CD4-positive, CD25-positive, alpha-beta regulatory T cell (primary cell): Measurements from ENCODE around the gene ZMYND8. TPM values are rescaled to one million over a fixed set of nuclear protein-coding genes. Genes with fewer than 3 reads are reported as not detected.
A peak's percentile ranks its signal among the peaks of the same experiment; 100 is the strongest.

ENCODE experiments used
- ATAC-seq, 2 donors: fragments of 150-1000 bp; cut with Tn5 transposase; one replicate each; pipeline ENCODE4 v1.10.0; 2021; ENCODE audit warnings: low read depth in 2 of 2, moderate number of reproducible peaks in 2 of 2, moderate library complexity in 1 of 2
- DNase-seq, 3 donors: peaks; one replicate each; pipeline versions ENCODE4 v3.0.0 to v3.0.0-alpha.2; 2012 to 2022; ENCODE audit warnings: mixed read lengths in 1 of 3
- H3K27ac ChIP-seq: one replicate; pipeline ENCODE4 v1.7.0; 2013; ENCODE audit warnings: mild to moderate bottlenecking, low read length; ENCODE audit not compliant: insufficient read depth, poor library complexity, severe bottlenecking
- H3K27me3 ChIP-seq: one replicate; pipeline ENCODE4 v1.7.0; 2013; ENCODE audit warnings: low read length; ENCODE audit not compliant: control insufficient read depth, insufficient read depth
- H3K36me3 ChIP-seq: one replicate; pipeline ENCODE4 v1.7.0; 2013; ENCODE audit warnings: mild to moderate bottlenecking, low read length, moderate library complexity; ENCODE audit not compliant: control insufficient read depth, insufficient read depth
- H3K4me1 ChIP-seq: 2 replicates; pipeline ENCODE4 v1.7.0; 2013; ENCODE audit warnings: mild to moderate bottlenecking, low read length; ENCODE audit not compliant: insufficient read depth, control insufficient read depth, poor library complexity, severe bottlenecking
- H3K4me3 ChIP-seq: one replicate; pipeline ENCODE4 v1.7.0; 2013; ENCODE audit warnings: low read depth, mild to moderate bottlenecking, low read length, moderate library complexity
- H3K9me3 ChIP-seq, 2 experiments: 1 replicate in 1 of 2; 2 replicates in 1 of 2; pipeline ENCODE4 v1.7.0; 2013; ENCODE audit warnings: low read length in 2 of 2, mild to moderate bottlenecking in 1 of 2, moderate library complexity in 1 of 2; ENCODE audit not compliant: control insufficient read depth in 2 of 2
- H3K27ac Mint-ChIP-seq, 3 donors: one replicate each; pipeline ENCODE4 v1.8.0; 2020 to 2022; ENCODE audit warnings: mild to moderate bottlenecking in 3 of 3, mixed read lengths in 3 of 3, moderate library complexity in 2 of 3
- H3K27me3 Mint-ChIP-seq: one replicate; pipeline ENCODE4 v1.8.0; 2022; ENCODE audit warnings: mild to moderate bottlenecking, mixed read lengths
- H3K36me3 Mint-ChIP-seq: one replicate; pipeline ENCODE4 v1.8.0; 2020; ENCODE audit warnings: mixed read lengths
- H3K4me1 Mint-ChIP-seq, 4 donors: one replicate each; pipeline ENCODE4 v1.8.0; 2020 to 2022; ENCODE audit warnings: mixed read lengths in 4 of 4, mild to moderate bottlenecking in 1 of 4
- H3K4me3 Mint-ChIP-seq, 4 donors: one replicate each; pipeline ENCODE4 v1.8.0; 2020 to 2022; ENCODE audit warnings: mild to moderate bottlenecking in 4 of 4, mixed read lengths in 4 of 4, moderate library complexity in 3 of 4
- H3K9me3 Mint-ChIP-seq, 7 donors: one replicate each; pipeline ENCODE4 v1.8.0; 2020 to 2022; ENCODE audit warnings: mixed read lengths in 7 of 7, mild to moderate bottlenecking in 3 of 7, moderate library complexity in 2 of 7
- polyA plus RNA-seq, 4 donors: library from polyadenylated mRNA; unstranded; fragments of 300-500 nt; fragmentation: Illumina TruSeq; gene quantifications; one replicate each; pipeline ENCODE4 v1.2.3, GENCODE V29; 2021
- total RNA-seq: library from RNA; stranded (reverse); gene quantifications from one replicate; pipeline ENCODE4 v1.2.3, GENCODE V29; 2022

The ZMYND8 gene
- total and polyA plus RNA-seq, 5 donors from 2014 or later: 7.5 to 47.2 (median 8.9) TPM

DNA sequence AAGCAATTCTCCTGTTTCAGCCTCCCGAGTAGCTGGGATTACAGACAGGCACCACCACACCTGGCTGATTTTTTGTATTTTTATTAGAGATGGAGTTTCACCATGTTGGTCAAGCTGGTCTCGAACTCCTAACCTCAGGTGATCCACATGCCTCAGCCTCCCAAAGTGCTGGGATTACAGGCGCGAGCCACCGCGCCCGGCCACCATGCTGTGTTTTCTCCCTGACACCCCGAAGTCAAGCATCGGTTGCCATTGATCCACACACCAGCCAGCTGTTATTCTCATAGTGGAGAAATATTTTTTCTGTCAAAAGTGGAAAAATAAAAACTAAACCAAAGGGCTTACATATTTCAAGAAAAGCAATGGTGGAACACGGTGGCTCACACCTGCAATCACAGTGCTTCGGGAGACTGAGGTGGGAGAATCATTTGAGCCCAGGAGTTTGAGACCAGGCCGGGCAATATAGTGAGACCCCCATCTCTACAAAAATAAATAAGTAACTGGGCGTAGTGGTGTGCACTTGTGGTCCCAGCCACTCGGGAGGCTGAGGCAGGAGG lies 157.4 kb downstream of the ZMYND8 start:
- Mint-ChIP-seq H3K9me3 (no peaks in the 10 kb centered on the region), H3K4me3 (no peak overlapping the region), H3K27ac (peak overlapping the region in 1 of 3 donors; percentile 79), H3K36me3 (no peaks in the 10 kb centered on the region), H3K4me1 (peaks cover 0 to 7% (median 3%) of the 10 kb centered on the region in 4 donors), H3K27me3 (peaks cover 7% of the 10 kb centered on the region)
- Histone ChIP-seq H3K4me3 (no peak overlapping the region), H3K4me1 (peaks cover 4% of the 10 kb centered on the region), H3K27me3 (no peaks in the 10 kb centered on the region), H3K9me3 (no peaks in the 10 kb centered on the region), H3K36me3 (no peaks in the 10 kb centered on the region), H3K27ac (no peak overlapping the region)
- no peak for DNase-seq
- no peak for ATAC-seq

DNA sequence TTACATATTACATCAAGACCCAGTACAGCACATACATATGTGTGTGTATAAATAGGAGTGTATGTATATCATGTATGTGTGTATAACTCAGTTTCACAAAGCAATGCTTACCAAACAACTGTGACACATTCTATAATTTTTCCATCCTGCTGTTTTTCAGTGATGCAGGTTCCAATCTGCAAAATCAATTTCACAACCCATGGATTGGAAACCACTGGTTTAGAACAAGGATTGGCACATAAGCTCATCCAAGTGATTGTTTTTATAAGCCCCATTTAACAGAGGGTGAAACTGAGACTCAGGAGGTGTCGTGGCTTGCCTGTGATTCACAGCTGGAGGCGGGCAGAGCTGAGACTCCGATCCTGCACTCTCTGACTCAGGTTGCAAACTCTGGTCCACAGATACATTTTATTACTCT lies 158.2 kb downstream of the ZMYND8 start:
- no peak overlapping the region for H3K27ac ChIP-seq
- H3K27me3 Mint-ChIP-seq: peaks cover 7% of the 10 kb centered on the region
- no peak overlapping the region for H3K4me3 ChIP-seq
- H3K27me3 ChIP-seq: no peaks in the 10 kb centered on the region
- H3K9me3 Mint-ChIP-seq: no peaks in the 10 kb centered on the region
- no peaks in the 10 kb centered on the region for H3K36me3 Mint-ChIP-seq
- H3K9me3 ChIP-seq: no peaks in the 10 kb centered on the region
- ATAC-seq (no peak), DNase-seq (no peak)
- no peaks in the 10 kb centered on the region for H3K36me3 ChIP-seq
- peaks cover 0 to 7% (median 3%) of the 10 kb centered on the region in 4 donors for H3K4me1 Mint-ChIP-seq
- no peak overlapping the region for H3K27ac Mint-ChIP-seq
- no peak overlapping the region for H3K4me3 Mint-ChIP-seq
- H3K4me1 ChIP-seq: peaks cover 4% of the 10 kb centered on the region

DNA sequence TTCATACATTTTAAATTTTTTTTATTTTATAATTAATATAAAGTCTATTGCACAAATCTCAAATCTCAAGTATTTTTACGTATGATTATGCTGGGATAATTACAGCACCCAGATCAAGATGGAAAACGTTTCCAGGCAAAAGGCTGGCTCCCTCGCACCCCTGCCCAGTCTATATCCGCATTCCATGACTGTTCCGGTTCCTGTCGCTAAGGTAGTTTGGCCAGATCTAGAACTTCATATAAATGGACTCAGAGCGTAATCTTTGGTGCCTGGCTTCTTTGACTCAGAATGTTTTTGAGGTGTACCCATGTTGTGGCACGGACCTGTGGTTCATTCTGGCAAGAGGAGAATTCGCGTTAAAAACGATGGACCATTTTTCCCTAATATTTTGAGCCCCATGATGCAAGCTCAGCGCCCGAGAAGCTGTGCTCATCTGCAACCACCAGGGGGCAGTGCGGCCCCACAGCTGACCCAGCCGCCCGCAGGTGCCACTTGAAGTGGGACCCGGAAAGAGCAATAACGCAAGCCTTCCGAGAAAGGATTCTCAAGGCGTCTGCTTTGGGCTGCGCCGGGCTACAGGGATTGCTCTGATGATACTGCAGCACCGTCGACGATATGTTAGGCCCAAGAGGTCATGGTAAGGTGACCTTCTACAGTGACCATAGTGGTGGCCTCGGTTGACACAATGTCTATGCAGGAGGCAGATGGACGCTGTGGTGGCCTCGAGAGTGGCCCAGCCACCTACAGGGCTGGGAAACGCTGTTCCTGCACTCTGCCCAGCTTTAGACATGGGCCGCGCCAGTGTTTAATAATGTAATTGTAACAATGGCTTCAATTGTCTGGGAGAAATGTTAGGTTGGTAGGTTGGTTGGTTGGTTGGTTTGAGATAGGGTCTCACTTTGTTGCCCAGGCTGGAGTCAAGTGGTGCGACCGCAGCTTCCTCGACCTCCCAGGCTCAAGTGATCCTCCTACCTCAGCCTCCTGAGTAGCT lies 160.1 kb downstream of the ZMYND8 start:
- Mint-ChIP-seq H3K27ac (peak overlapping the region in 1 of 3 donors; percentile 38), H3K36me3 (no peaks in the 10 kb centered on the region), H3K4me1 (peaks cover 0 to 7% (median 3%) of the 10 kb centered on the region in 4 donors), H3K4me3 (peak overlapping the region in 1 of 4 donors; percentile 41), H3K27me3 (peaks cover 7% of the 10 kb centered on the region), H3K9me3 (no peaks in the 10 kb centered on the region)
- ATAC-seq (peak; percentile 55 to 80), DNase-seq (peak; percentile 42 to 79 (median 64))
- Histone ChIP-seq H3K4me3 (no peak overlapping the region), H3K9me3 (no peaks in the 10 kb centered on the region), H3K4me1 (peaks cover 4% of the 10 kb centered on the region), H3K27ac (no peak overlapping the region), H3K27me3 (peaks cover 2% of the 10 kb centered on the region), H3K36me3 (no peaks in the 10 kb centered on the region)

DNA sequence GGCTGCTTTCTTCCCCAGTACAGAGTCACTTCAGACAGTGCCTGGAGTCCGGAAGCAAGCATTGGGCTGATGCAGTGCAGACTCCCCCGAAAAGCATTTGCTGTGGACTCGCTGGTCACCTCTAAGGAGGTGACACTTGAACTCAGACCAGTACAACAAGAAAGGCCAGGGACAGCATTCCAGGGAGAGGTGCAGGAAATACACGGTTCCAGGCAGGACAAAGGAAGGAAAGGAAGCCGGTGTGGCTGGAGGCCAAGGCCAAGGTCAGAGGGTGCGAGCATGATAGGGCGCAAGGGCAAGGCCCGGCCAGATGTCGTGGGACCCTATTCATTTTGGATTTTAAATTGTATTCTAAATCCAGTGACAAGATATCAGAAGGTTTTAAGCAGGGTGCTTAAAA lies 160.9 kb downstream of the ZMYND8 start:
- no peaks in the 10 kb centered on the region for H3K36me3 Mint-ChIP-seq
- no peaks in the 10 kb centered on the region for H3K9me3 Mint-ChIP-seq
- Histone ChIP-seq H3K4me3 (no peak overlapping the region), H3K36me3 (no peaks in the 10 kb centered on the region), H3K4me1 (peaks cover 4% of the 10 kb centered on the region), H3K9me3 (no peaks in the 10 kb centered on the region), H3K27ac (no peak overlapping the region), H3K27me3 (peaks cover 2% of the 10 kb centered on the region)
- no peak for ATAC-seq
- DNase-seq: no peak
- H3K4me1 Mint-ChIP-seq: peaks cover 0 to 7% (median 3%) of the 10 kb centered on the region in 4 donors
- H3K27ac Mint-ChIP-seq: no peak overlapping the region
- H3K4me3 Mint-ChIP-seq: no peak overlapping the region
- H3K27me3 Mint-ChIP-seq: peaks cover 5% of the 10 kb centered on the region

DNA sequence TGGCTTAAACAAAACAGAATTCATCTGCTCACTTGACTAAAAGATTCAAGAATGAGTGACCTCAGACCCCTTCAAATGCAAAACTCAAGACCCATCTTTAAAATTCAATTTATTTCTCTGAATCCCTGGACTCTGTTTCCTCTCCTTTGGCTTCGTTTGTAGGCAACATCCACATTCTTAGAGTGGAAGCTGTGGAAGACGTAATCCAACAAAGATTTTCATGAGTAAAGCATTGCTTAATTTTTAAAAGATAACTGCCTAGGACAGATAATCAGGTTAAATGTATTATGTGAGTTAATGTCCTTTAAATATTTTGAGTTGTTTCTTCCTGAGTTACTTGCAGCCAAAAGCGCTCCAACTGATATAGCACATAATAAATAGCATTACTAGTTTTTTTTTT lies 164.5 kb downstream of the ZMYND8 start:
- H3K27ac ChIP-seq: no peak overlapping the region
- peaks cover 4% of the 10 kb centered on the region for H3K27me3 Mint-ChIP-seq
- H3K4me3 ChIP-seq: no peak overlapping the region
- peaks cover 4% of the 10 kb centered on the region for H3K4me1 ChIP-seq
- H3K36me3 ChIP-seq: no peaks in the 10 kb centered on the region
- DNase-seq (no peak), ATAC-seq (no peak)
- no peak overlapping the region for H3K4me3 Mint-ChIP-seq
- H3K27ac Mint-ChIP-seq: no peak overlapping the region
- no peaks in the 10 kb centered on the region for H3K36me3 Mint-ChIP-seq
- no peaks in the 10 kb centered on the region for H3K9me3 Mint-ChIP-seq
- peaks cover 0 to 11% (median 6%) of the 10 kb centered on the region in 4 donors for H3K4me1 Mint-ChIP-seq
- H3K27me3 ChIP-seq: peaks cover 10% of the 10 kb centered on the region
- no peaks in the 10 kb centered on the region for H3K9me3 ChIP-seq

DNA sequence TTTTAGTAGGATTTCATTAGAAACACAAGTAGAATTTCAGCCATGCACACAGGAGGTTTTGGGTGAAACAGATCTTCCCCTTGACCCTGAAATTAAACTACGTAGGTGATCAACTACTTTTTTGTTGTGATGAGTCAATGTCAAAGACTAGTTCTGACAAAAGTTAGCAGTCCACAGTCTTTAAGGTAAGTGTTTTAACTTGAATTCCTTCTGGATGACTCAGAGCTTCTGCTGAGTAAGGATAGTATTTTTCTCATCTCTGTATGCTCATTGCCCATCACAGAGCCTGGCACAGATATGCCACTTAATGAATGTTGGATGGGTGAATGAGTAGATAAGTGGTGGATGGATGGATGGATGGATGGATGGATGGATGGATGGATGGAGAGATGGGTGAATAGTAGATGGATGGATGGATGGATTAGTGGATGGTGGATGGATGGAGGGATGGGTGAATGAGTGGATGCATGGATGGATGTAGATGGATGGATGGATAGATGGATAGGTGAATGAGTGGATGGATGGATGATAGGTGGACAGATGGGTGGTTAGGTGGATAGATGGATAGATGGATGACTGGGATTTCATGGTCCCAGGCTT lies 165.3 kb downstream of the ZMYND8 start:
- no peak for ATAC-seq
- H3K4me1 Mint-ChIP-seq: peaks cover 0 to 7% (median 3%) of the 10 kb centered on the region in 4 donors
- Histone ChIP-seq H3K9me3 (no peaks in the 10 kb centered on the region), H3K27ac (no peak overlapping the region), H3K36me3 (no peaks in the 10 kb centered on the region), H3K4me3 (no peak overlapping the region), H3K4me1 (no peaks in the 10 kb centered on the region), H3K27me3 (peaks cover 10% of the 10 kb centered on the region)
- H3K27ac Mint-ChIP-seq: no peak overlapping the region
- DNase-seq: no peak
- H3K4me3 Mint-ChIP-seq: no peak overlapping the region
- no peaks in the 10 kb centered on the region for H3K36me3 Mint-ChIP-seq
- H3K27me3 Mint-ChIP-seq: peaks cover 4% of the 10 kb centered on the region
- no peaks in the 10 kb centered on the region for H3K9me3 Mint-ChIP-seq

DNA sequence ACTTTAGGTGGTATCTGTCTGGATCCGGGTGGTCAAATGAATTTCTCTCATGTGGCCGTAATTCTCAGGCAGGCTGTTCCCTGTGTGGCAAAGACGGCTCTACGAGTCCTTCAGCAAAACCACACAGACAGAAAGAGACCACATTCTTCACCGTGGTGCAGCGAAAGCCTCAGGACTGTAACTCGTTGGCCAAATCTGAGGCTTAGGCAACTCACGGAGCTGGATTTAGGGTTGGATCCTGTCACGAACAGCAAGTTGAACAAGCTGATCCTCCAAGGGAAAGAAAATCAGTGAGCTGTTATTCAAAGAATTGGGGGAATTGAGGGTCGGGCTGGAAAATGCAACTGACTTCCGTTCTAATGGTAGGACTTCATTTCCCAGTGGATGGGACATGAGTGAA lies 167.4 kb downstream of the ZMYND8 start:
- DNase-seq: no peak
- H3K27ac Mint-ChIP-seq: no peak overlapping the region
- Histone ChIP-seq H3K9me3 (no peaks in the 10 kb centered on the region), H3K27me3 (peaks cover 10% of the 10 kb centered on the region), H3K4me3 (no peak overlapping the region), H3K27ac (no peak overlapping the region), H3K36me3 (no peaks in the 10 kb centered on the region), H3K4me1 (no peaks in the 10 kb centered on the region)
- H3K9me3 Mint-ChIP-seq: no peaks in the 10 kb centered on the region
- no peak overlapping the region for H3K4me3 Mint-ChIP-seq
- peaks cover 4% of the 10 kb centered on the region for H3K27me3 Mint-ChIP-seq
- ATAC-seq: no peak
- H3K4me1 Mint-ChIP-seq: peaks cover 0 to 5% (median 2%) of the 10 kb centered on the region in 4 donors
- H3K36me3 Mint-ChIP-seq: no peaks in the 10 kb centered on the region
